ENCODE data around the gene FRG2B.
"Not testable (repeated sequence)": the region's sequence is repeated elsewhere in the genome, so short reads cannot be mapped to it uniquely, and the experiment has no call there.

Gene FRG2B

GRCh38 chr10:133626695-133627094, at the start of gene FRG2B:
FRG2B (minus strand) TSS chr10:133626795; CDS start chr10:133626742, 53 bp downstream.
- DNase-seq (ENCODE audit: low read depth in 2 of 2) = not testable (repeated sequence)

- DNase-seq (ENCODE audit: low read depth in 2 of 2) = not testable (repeated sequence)
Measured at GRCh38 chr10:133667446-133667845, 40.9 kb upstream of the FRG2B start.

- not testable (repeated sequence) for DNase-seq (ENCODE audit: low read depth in 2 of 2)
Measured at GRCh38 chr10:133663544-133664160, 37.1 kb upstream of the FRG2B start.

GRCh38 chr10:133661122-133661521, 34.5 kb upstream of the FRG2B start:
- DNase-seq (ENCODE audit: low read depth in 2 of 2) = not testable (repeated sequence)

- not testable (repeated sequence) for DNase-seq (ENCODE audit: low read depth in 2 of 2)
Measured at GRCh38 chr10:133660516-133660915, 33.9 kb upstream of the FRG2B start.

- DNase-seq (ENCODE audit: low read depth in 2 of 2) = not testable (repeated sequence)
Measured at GRCh38 chr10:133657276-133657675, 30.7 kb upstream of the FRG2B start.

- DNase-seq (ENCODE audit: low read depth in 2 of 2) = not testable (repeated sequence)
Measured at GRCh38 chr10:133648872-133649455, 22.4 kb upstream of the FRG2B start.

- DNase-seq (ENCODE audit: low read depth in 2 of 2) = not testable (repeated sequence)
Measured at GRCh38 chr10:133647075-133647748, 20.6 kb upstream of the FRG2B start.

GRCh38 chr10:133637846-133638235, 11.2 kb upstream of the FRG2B start:
- DNase-seq (ENCODE audit: low read depth in 2 of 2) = not testable (repeated sequence)

- DNase-seq (ENCODE audit: low read depth in 2 of 2) = not testable (repeated sequence)
Measured at GRCh38 chr10:133637202-133637845, 10.7 kb upstream of the FRG2B start.

GRCh38 chr10:133630723-133631249, 4.2 kb upstream of the FRG2B start:
- DNase-seq (ENCODE audit: low read depth in 2 of 2) = not testable (repeated sequence)

- DNase-seq (ENCODE audit: low read depth in 2 of 2) = not testable (repeated sequence)
Measured at GRCh38 chr10:133622544-133622943, 4.1 kb downstream of the FRG2B start.

- DNase-seq (ENCODE audit: low read depth in 2 of 2) = no peak
Measured at GRCh38 chr10:133618851-133619250, 7.7 kb downstream of the FRG2B start.

- DNase-seq (ENCODE audit: low read depth in 2 of 2) = no peak
Measured at GRCh38 chr10:133617196-133617595, 9.4 kb downstream of the FRG2B start.

- DNase-seq (ENCODE audit: low read depth in 2 of 2) = no peak
Measured at GRCh38 chr10:133616371-133617130, 10.0 kb downstream of the FRG2B start.

- no peak for DNase-seq (ENCODE audit: low read depth in 2 of 2)
Measured at GRCh38 chr10:133614830-133615580, 11.6 kb downstream of the FRG2B start.

- DNase-seq (ENCODE audit: low read depth in 2 of 2) = no peak
Measured at GRCh38 chr10:133613699-133614098, 12.9 kb downstream of the FRG2B start.

GRCh38 chr10:133611079-133611478, 15.5 kb downstream of the FRG2B start:
- DNase-seq (ENCODE audit: low read depth in 2 of 2) = no peak

- no peak for DNase-seq (ENCODE audit: low read depth in 2 of 2)
Measured at GRCh38 chr10:133608855-133609254, 17.7 kb downstream of the FRG2B start.

- DNase-seq (ENCODE audit: low read depth in 2 of 2) = not testable (repeated sequence)
Measured at GRCh38 chr10:133603434-133603833, 23.2 kb downstream of the FRG2B start.

GRCh38 chr10:133600657-133601056, 25.9 kb downstream of the FRG2B start:
- no peak for DNase-seq (ENCODE audit: low read depth in 2 of 2)
